Stomach (tissue), 4 donors: ENCODE data around the gene RPS19.

Experiments
- POLR2A ChIP-seq, 4 donors: fragments of 450-650 bp; IDR thresholded peaks; one replicate each; pipeline ENCODE4 v1.6.1; 2016; ENCODE audit warnings: antibody characterized with exemption in 4 of 4, control low read depth in 2 of 4, mild to moderate bottlenecking in 1 of 4, moderate library complexity in 1 of 4
- POLR2AphosphoS5 ChIP-seq, 3 donors: sonication (generic); formaldehyde crosslinking; IDR thresholded peaks; one replicate each; pipeline ENCODE4 v1.6.1; 2016; ENCODE audit warnings: antibody characterized with exemption in 3 of 3

GRCh38 chr19:41886761-41887710 lies 27.0 kb downstream of the RPS19 start:
- TF ChIP-seq POLR2A (IDR thresholded peaks at IDR 0.05) = no peak
- TF ChIP-seq POLR2AphosphoS5 (IDR thresholded peaks at IDR 0.05) = no peak
